ENCODE data around the gene DLG3. TPM values are rescaled to one million over a fixed set of nuclear protein-coding genes. Genes with fewer than 3 reads are reported as not detected.
A peak's percentile ranks its signal among the peaks of the same experiment; 100 is the strongest.

DLG3 gene
- total RNA-seq, 3 donors from 2014 or later, result 41.9 to 76.0 (median 72.8) TPM

DNA sequence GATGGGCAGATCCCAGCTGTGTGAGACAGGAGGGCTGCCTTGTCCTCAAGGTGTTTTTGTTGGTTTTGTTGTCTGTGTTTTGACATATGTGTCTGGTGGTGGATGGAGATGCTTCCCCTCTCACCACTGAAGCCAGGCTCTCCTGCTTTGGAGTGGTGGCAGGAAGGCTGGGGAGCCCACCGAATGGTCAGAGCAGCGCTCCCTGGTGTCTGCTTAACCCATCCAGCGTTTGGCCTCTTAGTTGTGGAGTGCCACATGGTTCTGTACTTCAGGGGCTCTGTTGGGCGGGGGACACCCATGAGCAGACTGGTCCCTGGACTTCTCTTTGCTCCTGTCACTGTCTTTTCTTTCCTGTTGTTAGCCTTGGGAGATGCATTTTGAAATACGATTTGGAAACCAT lies 51.9 kb downstream of the DLG3 start:
- Histone ChIP-seq H3K4me3 (no peak overlapping the region), H3K36me3 (ENCODE audit: low read depth) (no peaks in the 10 kb centered on the region), H3K9me3 (no peaks in the 10 kb centered on the region), H3K4me1 (ENCODE audit: low read depth) (no peaks in the 10 kb centered on the region)
- TF ChIP-seq, protein P1, sequence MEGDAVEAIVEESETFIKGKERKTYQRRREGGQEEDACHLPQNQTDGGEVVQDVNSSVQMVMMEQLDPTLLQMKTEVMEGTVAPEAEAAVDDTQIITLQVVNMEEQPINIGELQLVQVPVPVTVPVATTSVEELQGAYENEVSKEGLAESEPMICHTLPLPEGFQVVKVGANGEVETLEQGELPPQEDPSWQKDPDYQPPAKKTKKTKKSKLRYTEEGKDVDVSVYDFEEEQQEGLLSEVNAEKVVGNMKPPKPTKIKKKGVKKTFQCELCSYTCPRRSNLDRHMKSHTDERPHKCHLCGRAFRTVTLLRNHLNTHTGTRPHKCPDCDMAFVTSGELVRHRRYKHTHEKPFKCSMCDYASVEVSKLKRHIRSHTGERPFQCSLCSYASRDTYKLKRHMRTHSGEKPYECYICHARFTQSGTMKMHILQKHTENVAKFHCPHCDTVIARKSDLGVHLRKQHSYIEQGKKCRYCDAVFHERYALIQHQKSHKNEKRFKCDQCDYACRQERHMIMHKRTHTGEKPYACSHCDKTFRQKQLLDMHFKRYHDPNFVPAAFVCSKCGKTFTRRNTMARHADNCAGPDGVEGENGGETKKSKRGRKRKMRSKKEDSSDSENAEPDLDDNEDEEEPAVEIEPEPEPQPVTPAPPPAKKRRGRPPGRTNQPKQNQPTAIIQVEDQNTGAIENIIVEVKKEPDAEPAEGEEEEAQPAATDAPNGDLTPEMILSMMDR (IDR thresholded peaks at IDR 0.05), result no peak
- DNase-seq (no peak), ATAC-seq (no peak)
- intact Hi-C loops (cut with DNase I, micrococcal nuclease), result no loop called here

DNA sequence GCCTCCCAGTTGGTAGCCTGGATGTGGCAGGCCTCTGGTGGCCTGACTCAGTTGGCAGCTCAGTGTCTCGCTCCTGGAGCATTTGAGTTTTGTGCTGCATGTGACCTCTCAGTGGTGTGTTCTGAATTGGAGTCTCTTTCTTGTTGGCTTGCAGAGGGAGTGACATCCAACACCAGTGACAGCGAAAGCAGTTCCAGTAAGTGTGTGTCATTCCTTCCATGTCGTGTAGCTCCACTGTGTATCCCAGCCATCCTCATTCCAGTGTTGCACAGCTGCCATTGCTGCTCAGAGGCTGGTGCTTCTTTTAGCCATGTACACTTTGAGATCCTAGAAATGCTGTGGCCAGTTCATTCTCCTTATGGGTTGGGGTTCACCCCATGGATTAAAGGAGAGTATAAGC lies 52.4 kb downstream of the DLG3 start:
- Histone ChIP-seq H3K4me3 (no peak overlapping the region), H3K9me3 (no peaks in the 10 kb centered on the region), H3K4me1 (ENCODE audit: low read depth) (no peaks in the 10 kb centered on the region), H3K36me3 (ENCODE audit: low read depth) (no peaks in the 10 kb centered on the region)
- TF ChIP-seq, protein P1 (IDR thresholded peaks at IDR 0.05), result no peak
- DNase-seq, result no peak
- intact Hi-C loops (cut with DNase I, micrococcal nuclease), result no loop called here
- no peak for ATAC-seq

DNA sequence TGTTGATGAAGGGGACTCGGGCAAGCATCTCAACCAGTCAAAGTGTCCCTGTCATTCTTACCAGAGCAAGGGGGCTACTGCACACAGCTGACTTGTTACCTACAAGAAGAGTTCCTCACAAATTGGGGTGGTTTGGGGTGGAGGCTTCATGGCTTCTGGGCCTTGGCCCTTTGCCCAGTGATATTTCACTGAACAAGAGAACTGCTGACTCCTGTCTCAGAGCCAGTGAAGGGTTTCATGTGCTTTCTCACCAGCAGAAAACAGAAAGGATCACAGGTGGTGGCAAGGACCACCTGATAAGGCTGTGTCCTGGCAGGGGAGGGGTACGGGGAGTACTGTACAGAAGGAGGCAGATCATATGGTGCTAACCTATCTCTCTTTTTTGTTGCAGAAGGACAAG lies 53.5 kb downstream of the DLG3 start:
- ATAC-seq (no peak), DNase-seq (no peak)
- intact Hi-C loops (cut with DNase I, micrococcal nuclease), result no loop called here
- no peaks in the 10 kb centered on the region for H3K36me3 ChIP-seq (ENCODE audit: low read depth)
- no peaks in the 10 kb centered on the region for H3K9me3 ChIP-seq
- TF ChIP-seq, protein P1 (IDR thresholded peaks at IDR 0.05), result no peak
- H3K4me1 ChIP-seq (ENCODE audit: low read depth), result no peaks in the 10 kb centered on the region
- no peak overlapping the region for H3K4me3 ChIP-seq

DNA sequence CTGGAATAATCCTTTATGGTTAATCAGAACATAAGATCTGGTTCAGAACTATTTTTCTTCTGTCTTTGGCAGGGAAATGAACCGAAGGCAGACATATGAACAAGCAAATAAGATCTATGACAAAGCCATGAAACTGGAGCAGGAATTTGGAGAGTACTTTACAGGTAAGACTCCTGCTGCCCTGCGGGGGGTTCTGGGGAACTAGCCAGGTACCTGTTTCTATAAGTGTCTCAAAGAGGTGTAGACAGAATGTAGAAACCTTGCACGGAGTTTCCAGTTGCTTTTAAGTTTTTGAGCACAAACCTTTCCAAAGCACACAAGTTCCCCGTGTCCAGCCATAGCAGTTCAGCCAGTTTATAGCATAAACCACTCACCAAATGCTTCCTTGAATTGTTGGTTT lies 56.2 kb downstream of the DLG3 start:
- ATAC-seq (no peak), DNase-seq (no peak)
- TF ChIP-seq, protein P1 (IDR thresholded peaks at IDR 0.05), result no peak
- intact Hi-C loops (cut with DNase I, micrococcal nuclease), result no loop called here
- Histone ChIP-seq H3K4me3 (no peak overlapping the region), H3K9me3 (no peaks in the 10 kb centered on the region), H3K4me1 (ENCODE audit: low read depth) (no peaks in the 10 kb centered on the region), H3K36me3 (ENCODE audit: low read depth) (no peaks in the 10 kb centered on the region)

DNA sequence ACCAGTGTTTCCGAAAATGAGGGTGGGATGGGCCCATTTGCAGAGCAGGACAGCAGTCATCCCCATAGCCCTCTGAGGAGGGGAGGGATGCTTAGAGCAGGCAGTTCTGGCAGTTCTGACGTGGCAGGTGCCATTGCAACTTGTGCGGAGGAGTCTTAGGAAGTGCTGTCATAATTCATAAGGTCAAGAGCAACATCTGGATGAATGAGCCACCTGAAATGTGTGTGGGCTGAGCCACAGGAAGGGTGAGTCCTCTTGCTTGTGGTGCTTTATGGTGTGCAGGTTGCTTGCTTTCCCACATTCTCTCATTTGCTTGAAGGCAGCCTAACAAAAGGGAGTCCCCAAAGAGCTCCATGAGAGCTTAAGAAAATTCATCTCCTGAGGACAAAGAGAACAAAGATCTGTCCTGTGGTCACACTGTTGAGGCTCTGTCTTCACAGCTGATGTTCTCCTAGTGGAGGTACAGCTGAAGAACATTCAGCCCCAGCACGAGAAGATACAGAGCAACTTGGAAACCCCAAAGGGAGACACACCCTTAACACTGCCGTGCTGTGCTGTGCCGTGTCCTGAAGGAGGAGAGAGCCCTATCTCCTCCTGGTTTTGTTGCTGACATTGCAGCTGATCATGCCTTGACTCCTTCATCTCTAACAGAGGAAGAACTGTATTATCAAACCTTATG lies 60.3 kb downstream of the DLG3 start:
- H3K36me3 ChIP-seq (ENCODE audit: low read depth), result no peaks in the 10 kb centered on the region
- TF ChIP-seq, protein P1 (IDR thresholded peaks at IDR 0.05), result no peak
- no peak overlapping the region for H3K4me3 ChIP-seq
- DNase-seq (no peak), ATAC-seq (peak; percentile 8)
- intact Hi-C loops (cut with DNase I, micrococcal nuclease), result no loop called here
- H3K9me3 ChIP-seq, result no peaks in the 10 kb centered on the region
- H3K4me1 ChIP-seq (ENCODE audit: low read depth), result no peaks in the 10 kb centered on the region

DNA sequence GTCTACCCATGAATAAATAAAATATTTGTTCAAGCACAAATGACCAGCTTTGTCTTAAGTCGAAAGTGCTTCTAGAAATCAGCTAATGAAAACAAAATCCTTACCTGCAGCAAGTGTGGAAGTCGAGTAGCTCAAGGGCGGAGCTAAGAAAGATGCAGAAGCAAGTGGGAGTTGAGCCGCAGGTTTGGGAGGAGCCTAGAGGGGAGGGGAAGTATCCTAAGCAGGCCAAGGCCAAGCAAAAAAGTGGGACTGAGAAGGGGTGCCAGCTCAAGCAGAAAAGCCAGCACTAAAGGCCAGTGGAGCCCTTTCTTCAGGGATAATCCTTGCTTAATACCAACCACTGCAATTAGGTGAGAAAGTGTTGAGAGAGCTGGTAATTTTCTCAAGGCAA lies 60.8 kb downstream of the DLG3 start:
- DNase-seq, result no peak
- TF ChIP-seq, protein P1 (IDR thresholded peaks at IDR 0.05), result no peak
- H3K9me3 ChIP-seq, result no peaks in the 10 kb centered on the region
- no peak overlapping the region for H3K4me3 ChIP-seq
- no peaks in the 10 kb centered on the region for H3K36me3 ChIP-seq (ENCODE audit: low read depth)
- ATAC-seq, result no peak
- intact Hi-C loops (cut with DNase I, micrococcal nuclease), result no loop called here
- H3K4me1 ChIP-seq (ENCODE audit: low read depth), result no peaks in the 10 kb centered on the region
